ENCODE measurements around the gene RARB. TPM values are rescaled to one million over a fixed set of nuclear protein-coding genes. Genes with fewer than 3 reads are reported as not detected.

RARB gene
- total and polyA plus RNA-seq, 2 experiments from 2014 or later = 0.14 to 0.42 TPM

DNA sequence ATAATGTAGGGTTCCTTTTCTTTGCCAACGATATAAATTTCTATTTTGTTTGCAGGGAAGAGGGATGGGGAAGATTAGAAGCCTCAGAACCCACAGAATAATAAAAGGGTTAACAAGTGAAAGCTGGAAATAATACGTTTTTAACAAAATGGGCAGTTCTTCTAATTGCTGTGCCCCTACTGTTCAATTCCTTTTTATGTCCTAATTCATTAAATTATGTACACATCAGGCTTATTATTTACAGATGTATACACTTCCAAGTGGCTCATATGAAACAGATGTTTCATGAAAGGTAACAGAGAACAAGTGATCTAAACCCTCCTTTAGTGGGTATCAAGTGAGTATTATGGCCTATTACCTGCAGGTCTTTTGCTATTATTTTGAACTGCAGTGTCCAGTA is 16.2 kb downstream of the RARB start:
- H3K4me2 ChIP-seq = no peak overlapping the region
- no peak overlapping the region for H3K4me3 Mint-ChIP-seq
- no peak overlapping the region for H2AFZ ChIP-seq
- H3K27me3 Mint-ChIP-seq (ENCODE audit: insufficient read depth, low read depth, poor library complexity) = peaks cover 8% of the 10 kb centered on the region
- no peaks in the 10 kb centered on the region for H3K27me3 ChIP-seq (ENCODE audit: insufficient read depth)
- H3K27ac Mint-ChIP-seq = no peak overlapping the region
- DNase-seq (ENCODE audit: low spot score) = no peak
- no peaks in the 10 kb centered on the region for H3F3A ChIP-seq (replicated peaks; ENCODE audit: low read depth)
- peaks cover 7% of the 10 kb centered on the region for H3K4me1 Mint-ChIP-seq
- H3K27ac ChIP-seq (ENCODE audit: low read depth) = no peak overlapping the region
- H3K9me3 Mint-ChIP-seq = no peaks in the 10 kb centered on the region; the same call in 2 of the 3 replicates
- no peaks in the 10 kb centered on the region for H3K79me2 ChIP-seq (replicated peaks; ENCODE audit: insufficient read depth)
- H3K36me3 ChIP-seq (ENCODE audit: insufficient read depth) = no peaks in the 10 kb centered on the region
- H3K9me2 ChIP-seq (ENCODE audit: insufficient read depth) = no peaks in the 10 kb centered on the region
- no peaks in the 10 kb centered on the region for H3K36me3 Mint-ChIP-seq (ENCODE audit: low read depth)
- H4K20me1 ChIP-seq (replicated peaks; ENCODE audit: insufficient read depth) = no peaks in the 10 kb centered on the region
- peaks cover 3% of the 10 kb centered on the region for H3K4me1 ChIP-seq (ENCODE audit: insufficient read depth)
- H3K4me3 ChIP-seq = no peak overlapping the region
- no peak for ATAC-seq
- no peak for TF ChIP-seq ZNF331 (CRISPR knock-in tag; IDR thresholded peaks at IDR 0.05; ENCODE audit: low read depth)
- TF ChIP-seq, protein P1, sequence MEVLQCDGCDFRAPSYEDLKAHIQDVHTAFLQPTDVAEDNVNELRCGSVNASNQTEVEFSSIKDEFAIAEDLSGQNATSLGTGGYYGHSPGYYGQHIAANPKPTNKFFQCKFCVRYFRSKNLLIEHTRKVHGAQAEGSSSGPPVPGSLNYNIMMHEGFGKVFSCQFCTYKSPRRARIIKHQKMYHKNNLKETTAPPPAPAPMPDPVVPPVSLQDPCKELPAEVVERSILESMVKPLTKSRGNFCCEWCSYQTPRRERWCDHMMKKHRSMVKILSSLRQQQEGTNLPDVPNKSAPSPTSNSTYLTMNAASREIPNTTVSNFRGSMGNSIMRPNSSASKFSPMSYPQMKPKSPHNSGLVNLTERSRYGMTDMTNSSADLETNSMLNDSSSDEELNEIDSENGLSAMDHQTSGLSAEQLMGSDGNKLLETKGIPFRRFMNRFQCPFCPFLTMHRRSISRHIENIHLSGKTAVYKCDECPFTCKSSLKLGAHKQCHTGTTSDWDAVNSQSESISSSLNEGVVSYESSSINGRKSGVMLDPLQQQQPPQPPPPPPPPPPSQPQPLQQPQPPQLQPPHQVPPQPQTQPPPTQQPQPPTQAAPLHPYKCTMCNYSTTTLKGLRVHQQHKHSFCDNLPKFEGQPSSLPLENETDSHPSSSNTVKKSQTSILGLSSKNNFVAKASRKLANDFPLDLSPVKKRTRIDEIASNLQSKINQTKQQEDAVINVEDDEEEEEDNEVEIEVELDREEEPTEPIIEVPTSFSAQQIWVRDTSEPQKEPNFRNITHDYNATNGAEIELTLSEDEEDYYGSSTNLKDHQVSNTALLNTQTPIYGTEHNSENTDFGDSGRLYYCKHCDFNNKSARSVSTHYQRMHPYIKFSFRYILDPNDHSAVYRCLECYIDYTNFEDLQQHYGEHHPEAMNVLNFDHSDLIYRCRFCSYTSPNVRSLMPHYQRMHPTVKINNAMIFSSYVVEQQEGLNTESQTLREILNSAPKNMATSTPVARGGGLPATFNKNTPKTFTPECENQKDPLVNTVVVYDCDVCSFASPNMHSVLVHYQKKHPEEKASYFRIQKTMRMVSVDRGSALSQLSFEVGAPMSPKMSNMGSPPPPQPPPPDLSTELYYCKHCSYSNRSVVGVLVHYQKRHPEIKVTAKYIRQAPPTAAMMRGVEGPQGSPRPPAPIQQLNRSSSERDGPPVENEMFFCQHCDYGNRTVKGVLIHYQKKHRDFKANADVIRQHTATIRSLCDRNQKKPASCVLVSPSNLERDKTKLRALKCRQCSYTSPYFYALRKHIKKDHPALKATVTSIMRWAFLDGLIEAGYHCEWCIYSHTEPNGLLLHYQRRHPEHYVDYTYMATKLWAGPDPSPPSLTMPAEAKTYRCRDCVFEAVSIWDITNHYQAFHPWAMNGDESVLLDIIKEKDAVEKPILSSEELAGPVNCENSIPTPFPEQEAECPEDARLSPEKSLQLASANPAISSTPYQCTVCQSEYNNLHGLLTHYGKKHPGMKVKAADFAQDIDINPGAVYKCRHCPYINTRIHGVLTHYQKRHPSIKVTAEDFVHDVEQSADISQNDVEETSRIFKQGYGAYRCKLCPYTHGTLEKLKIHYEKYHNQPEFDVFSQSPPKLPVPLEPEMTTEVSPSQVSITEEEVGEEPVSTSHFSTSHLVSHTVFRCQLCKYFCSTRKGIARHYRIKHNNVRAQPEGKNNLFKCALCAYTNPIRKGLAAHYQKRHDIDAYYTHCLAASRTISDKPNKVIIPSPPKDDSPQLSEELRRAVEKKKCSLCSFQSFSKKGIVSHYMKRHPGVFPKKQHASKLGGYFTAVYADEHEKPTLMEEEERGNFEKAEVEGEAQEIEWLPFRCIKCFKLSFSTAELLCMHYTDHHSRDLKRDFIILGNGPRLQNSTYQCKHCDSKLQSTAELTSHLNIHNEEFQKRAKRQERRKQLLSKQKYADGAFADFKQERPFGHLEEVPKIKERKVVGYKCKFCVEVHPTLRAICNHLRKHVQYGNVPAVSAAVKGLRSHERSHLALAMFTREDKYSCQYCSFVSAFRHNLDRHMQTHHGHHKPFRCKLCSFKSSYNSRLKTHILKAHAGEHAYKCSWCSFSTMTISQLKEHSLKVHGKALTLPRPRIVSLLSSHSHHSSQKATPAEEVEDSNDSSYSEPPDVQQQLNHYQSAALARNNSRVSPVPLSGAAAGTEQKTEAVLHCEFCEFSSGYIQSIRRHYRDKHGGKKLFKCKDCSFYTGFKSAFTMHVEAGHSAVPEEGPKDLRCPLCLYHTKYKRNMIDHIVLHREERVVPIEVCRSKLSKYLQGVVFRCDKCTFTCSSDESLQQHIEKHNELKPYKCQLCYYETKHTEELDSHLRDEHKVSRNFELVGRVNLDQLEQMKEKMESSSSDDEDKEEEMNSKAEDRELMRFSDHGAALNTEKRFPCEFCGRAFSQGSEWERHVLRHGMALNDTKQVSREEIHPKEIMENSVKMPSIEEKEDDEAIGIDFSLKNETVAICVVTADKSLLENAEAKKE (CRISPR knock-in tag; IDR thresholded peaks at IDR 0.05) = no peak
- TF ChIP-seq ZNF114 (CRISPR knock-in tag; IDR thresholded peaks at IDR 0.05) = no peak
- TF ChIP-seq POLR2AphosphoS5 (IDR thresholded peaks at IDR 0.05; ENCODE audit: low read depth) = no peak
- TF ChIP-seq, protein P2, sequence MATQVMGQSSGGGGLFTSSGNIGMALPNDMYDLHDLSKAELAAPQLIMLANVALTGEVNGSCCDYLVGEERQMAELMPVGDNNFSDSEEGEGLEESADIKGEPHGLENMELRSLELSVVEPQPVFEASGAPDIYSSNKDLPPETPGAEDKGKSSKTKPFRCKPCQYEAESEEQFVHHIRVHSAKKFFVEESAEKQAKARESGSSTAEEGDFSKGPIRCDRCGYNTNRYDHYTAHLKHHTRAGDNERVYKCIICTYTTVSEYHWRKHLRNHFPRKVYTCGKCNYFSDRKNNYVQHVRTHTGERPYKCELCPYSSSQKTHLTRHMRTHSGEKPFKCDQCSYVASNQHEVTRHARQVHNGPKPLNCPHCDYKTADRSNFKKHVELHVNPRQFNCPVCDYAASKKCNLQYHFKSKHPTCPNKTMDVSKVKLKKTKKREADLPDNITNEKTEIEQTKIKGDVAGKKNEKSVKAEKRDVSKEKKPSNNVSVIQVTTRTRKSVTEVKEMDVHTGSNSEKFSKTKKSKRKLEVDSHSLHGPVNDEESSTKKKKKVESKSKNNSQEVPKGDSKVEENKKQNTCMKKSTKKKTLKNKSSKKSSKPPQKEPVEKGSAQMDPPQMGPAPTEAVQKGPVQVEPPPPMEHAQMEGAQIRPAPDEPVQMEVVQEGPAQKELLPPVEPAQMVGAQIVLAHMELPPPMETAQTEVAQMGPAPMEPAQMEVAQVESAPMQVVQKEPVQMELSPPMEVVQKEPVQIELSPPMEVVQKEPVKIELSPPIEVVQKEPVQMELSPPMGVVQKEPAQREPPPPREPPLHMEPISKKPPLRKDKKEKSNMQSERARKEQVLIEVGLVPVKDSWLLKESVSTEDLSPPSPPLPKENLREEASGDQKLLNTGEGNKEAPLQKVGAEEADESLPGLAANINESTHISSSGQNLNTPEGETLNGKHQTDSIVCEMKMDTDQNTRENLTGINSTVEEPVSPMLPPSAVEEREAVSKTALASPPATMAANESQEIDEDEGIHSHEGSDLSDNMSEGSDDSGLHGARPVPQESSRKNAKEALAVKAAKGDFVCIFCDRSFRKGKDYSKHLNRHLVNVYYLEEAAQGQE (IDR thresholded peaks at IDR 0.05; ENCODE audit: unreplicated experiment) = no peak
- no peak for TF ChIP-seq EZH2 (IDR thresholded peaks at IDR 0.05; ENCODE audit: low read depth, unreplicated experiment)
- TF ChIP-seq JUNB (IDR thresholded peaks at IDR 0.05; ENCODE audit: unreplicated experiment) = no peak
- TF ChIP-seq, protein P3, sequence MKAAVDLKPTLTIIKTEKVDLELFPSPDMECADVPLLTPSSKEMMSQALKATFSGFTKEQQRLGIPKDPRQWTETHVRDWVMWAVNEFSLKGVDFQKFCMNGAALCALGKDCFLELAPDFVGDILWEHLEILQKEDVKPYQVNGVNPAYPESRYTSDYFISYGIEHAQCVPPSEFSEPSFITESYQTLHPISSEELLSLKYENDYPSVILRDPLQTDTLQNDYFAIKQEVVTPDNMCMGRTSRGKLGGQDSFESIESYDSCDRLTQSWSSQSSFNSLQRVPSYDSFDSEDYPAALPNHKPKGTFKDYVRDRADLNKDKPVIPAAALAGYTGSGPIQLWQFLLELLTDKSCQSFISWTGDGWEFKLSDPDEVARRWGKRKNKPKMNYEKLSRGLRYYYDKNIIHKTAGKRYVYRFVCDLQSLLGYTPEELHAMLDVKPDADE (IDR thresholded peaks at IDR 0.05) = no peak
- no peak for TF ChIP-seq EZH2phosphoT487 (IDR thresholded peaks at IDR 0.05; ENCODE audit: unreplicated experiment)
- TF ChIP-seq STAT1 (IDR thresholded peaks at IDR 0.05; ENCODE audit: unreplicated experiment) = no peak

Data from GM23338 (cell line).